IMR-90 (cell line): ENCODE results near the gene PDXK. TPM values are rescaled to one million over a fixed set of nuclear protein-coding genes. Genes with fewer than 3 reads are reported as not detected.

Experiments
- ATAC-seq: fragments of 200-7000 bp; cut with Tn5 transposase; 2 replicates; pipeline ENCODE4 v1.9.1; 2020; ENCODE audit warnings: low read depth, mild to moderate bottlenecking, moderate library complexity
- BruUV-seq: library from RNA; stranded (reverse); fragments of 400-500 nt; replicated peaks from 2 replicates; lab custom pipeline; 2021; lab: Mats Ljungman, UMichigan
- CTCF ChIA-PET: fragments of 300-600 bp; formaldehyde crosslinking; extraction: SDS; loops from one replicate; lab custom pipeline; 2021; ENCODE audit warnings: antibody characterized with exemption; lab: Yijun Ruan, JAX
- POLR2A ChIA-PET: fragments of 300-600 bp; sonication (Branson Sonifier 250); formaldehyde crosslinking; loops from one replicate; lab custom pipeline; 2022; ENCODE audit warnings: antibody characterized with exemption; ENCODE audit not compliant: unreplicated experiment; lab: Charles Lee
- DNase-seq: peaks from one replicate; pipeline ENCODE4 v3.0.0; 2013
- H2AFZ ChIP-seq: replicated peaks from 2 replicates; pipeline ENCODE3; 2013; ENCODE audit warnings: low read length, mild to moderate bottlenecking; ENCODE audit not compliant: poor library complexity
- H2AK5ac ChIP-seq: 2 replicates; pipeline ENCODE4 v1.6.1; 2013; ENCODE audit warnings: low read depth, low read length, inconsistent platforms
- H2AK9ac ChIP-seq: replicated peaks from 2 replicates; pipeline ENCODE3; 2013; ENCODE audit warnings: mild to moderate bottlenecking, low read depth, low read length, moderate library complexity; ENCODE audit not compliant: poor library complexity
- H2BK120ac ChIP-seq: 2 replicates; pipeline ENCODE4 v1.6.1; 2013; ENCODE audit warnings: low read depth, low read length, inconsistent platforms
- H2BK15ac ChIP-seq: 3 replicates; pipeline ENCODE4 v1.6.1; 2013; ENCODE audit warnings: low read depth, low read length, inconsistent platforms
- H2BK20ac ChIP-seq: 2 replicates; pipeline ENCODE4 v1.6.1; 2013; ENCODE audit warnings: low read depth, mild to moderate bottlenecking, inconsistent platforms, low read length, moderate library complexity
- H2BK5ac ChIP-seq: 2 replicates; pipeline ENCODE4 v1.6.1; 2013; ENCODE audit warnings: mild to moderate bottlenecking, low read depth, low read length, inconsistent platforms; ENCODE audit not compliant: poor library complexity, severe bottlenecking
- H3K14ac ChIP-seq: replicated peaks from 2 replicates; pipeline ENCODE4 v1.6.1; 2013; ENCODE audit warnings: low read depth, low read length, inconsistent platforms
- H3K18ac ChIP-seq: 2 replicates; pipeline ENCODE4 v1.6.1; 2013; ENCODE audit warnings: low read depth, low read length, control low read depth
- H3K23ac ChIP-seq: 2 replicates; pipeline ENCODE4 v1.6.1; 2013; ENCODE audit warnings: low read depth, low read length, inconsistent platforms
- H3K27ac ChIP-seq: 2 replicates; pipeline ENCODE4 v1.5.1; 2013; ENCODE audit warnings: mild to moderate bottlenecking, control low read depth, low read length; ENCODE audit not compliant: insufficient read depth
- H3K27me3 ChIP-seq: 2 replicates; pipeline ENCODE4 v1.6.1; 2013; ENCODE audit warnings: low read length; ENCODE audit not compliant: control insufficient read depth, insufficient read depth
- H3K36me3 ChIP-seq: 2 replicates; pipeline ENCODE4 v1.6.1; 2013; ENCODE audit warnings: low read length, mixed read lengths; ENCODE audit not compliant: control insufficient read depth, insufficient read depth
- H3K4ac ChIP-seq: 2 replicates; pipeline ENCODE4 v1.6.1; 2013; ENCODE audit warnings: low read depth, low read length, inconsistent platforms
- H3K4me1 ChIP-seq: 2 replicates; pipeline ENCODE4 v1.6.1; 2013; ENCODE audit warnings: low read length, mixed read lengths; ENCODE audit not compliant: control insufficient read depth, insufficient read depth
- H3K4me2 ChIP-seq: 2 replicates; pipeline ENCODE4 v1.6.1; 2013; ENCODE audit warnings: low read depth, mild to moderate bottlenecking, control low read depth, low read length, moderate library complexity
- H3K4me3 ChIP-seq: 2 replicates; pipeline ENCODE4 v1.5.1; 2013; ENCODE audit warnings: low read depth, mild to moderate bottlenecking, control low read depth, low read length, moderate library complexity; ENCODE audit not compliant: insufficient read depth
- H3K56ac ChIP-seq: 2 replicates; pipeline ENCODE4 v1.6.1; 2013; ENCODE audit warnings: low read length, inconsistent platforms; ENCODE audit not compliant: insufficient read depth; ENCODE audit errors: extremely low read depth
- H3K79me1 ChIP-seq, 2 experiments: 2 replicates each; pipeline ENCODE4 v1.6.1; 2013; ENCODE audit warnings: low read length in 2 of 2, inconsistent platforms in 1 of 2, low read depth in 1 of 2
- H3K9ac ChIP-seq: 2 replicates; pipeline ENCODE4 v1.6.1; 2013; ENCODE audit warnings: low read depth, low read length, control low read depth
- H3K9me1 ChIP-seq: 2 replicates; pipeline ENCODE4 v1.6.1; 2013; ENCODE audit warnings: low read length, inconsistent platforms; ENCODE audit not compliant: insufficient read depth
- H3K9me3 ChIP-seq: 2 replicates; pipeline ENCODE4 v1.6.1; 2013; ENCODE audit warnings: low read length; ENCODE audit not compliant: control insufficient read depth, insufficient read depth
- H4K20me1 ChIP-seq: 2 replicates; pipeline ENCODE4 v1.6.1; 2013; ENCODE audit warnings: low read length, inconsistent platforms; ENCODE audit not compliant: insufficient read depth
- H4K5ac ChIP-seq: 2 replicates; pipeline ENCODE4 v1.6.1; 2013; ENCODE audit warnings: mild to moderate bottlenecking, low read depth, low read length, control low read depth
- H4K8ac ChIP-seq, 2 experiments: 2 replicates each; pipeline ENCODE4 v1.6.1; 2013; ENCODE audit warnings: low read depth in 2 of 2, low read length in 2 of 2, control low read depth in 1 of 2, inconsistent platforms in 1 of 2
- H4K91ac ChIP-seq: 2 replicates; pipeline ENCODE4 v1.6.1; 2013; ENCODE audit warnings: low read depth, low read length, inconsistent platforms; ENCODE audit not compliant: insufficient read depth
- BHLHE40 ChIP-seq: fragments of 150-350 bp; IDR thresholded peaks from 2 replicates; pipeline ENCODE4 v1.6.1; 2016; ENCODE audit warnings: mild to moderate bottlenecking, low read depth, low read length
- CEBPB ChIP-seq: IDR thresholded peaks from 2 replicates; pipeline ENCODE4 v1.6.1; 2012; ENCODE audit warnings: low read depth, low read length, improper control_type of control experiment
- CHD1 ChIP-seq: IDR thresholded peaks from 2 replicates; pipeline ENCODE4 v1.6.1; 2012; ENCODE audit warnings: low read depth, low read length, improper control_type of control experiment
- ELK1 ChIP-seq: fragments of 150-350 bp; IDR thresholded peaks from 2 replicates; pipeline ENCODE4 v1.6.1; 2016; ENCODE audit warnings: low read depth, mild to moderate bottlenecking, low read length, moderate library complexity, borderline replicate concordance
- FOS ChIP-seq: fragments of 150-350 bp; IDR thresholded peaks from 2 replicates; pipeline ENCODE4 v1.6.1; 2016; ENCODE audit warnings: low read depth, low read length
- MAFK ChIP-seq: IDR thresholded peaks from 2 replicates; pipeline ENCODE4 v1.6.1; 2012; ENCODE audit warnings: low read depth, low read length, improper control_type of control experiment
- MAZ ChIP-seq: IDR thresholded peaks from 2 replicates; pipeline ENCODE4 v1.6.1; 2012; ENCODE audit warnings: low read depth, mild to moderate bottlenecking, low read length, improper control_type of control experiment, moderate library complexity, borderline replicate concordance
- MXI1 ChIP-seq: IDR thresholded peaks from 2 replicates; pipeline ENCODE4 v1.6.1; 2012; ENCODE audit warnings: low read depth, mild to moderate bottlenecking, low read length, moderate library complexity, borderline replicate concordance
- NFE2L2 ChIP-seq: fragments of 150-350 bp; IDR thresholded peaks from 2 replicates; pipeline ENCODE4 v1.6.1; 2016; ENCODE audit warnings: low read depth, mild to moderate bottlenecking, low read length
- POLR2A ChIP-seq: IDR thresholded peaks from 2 replicates; pipeline ENCODE4 v1.6.1; 2012; ENCODE audit warnings: mild to moderate bottlenecking, low read depth, low read length
- RAD21 ChIP-seq: IDR thresholded peaks from 2 replicates; pipeline ENCODE4 v1.6.1; 2012; ENCODE audit warnings: low read length, improper control_type of control experiment
- RCOR1 ChIP-seq: IDR thresholded peaks from 2 replicates; pipeline ENCODE4 v1.6.1; 2012; ENCODE audit warnings: mild to moderate bottlenecking, low read length, improper control_type of control experiment; ENCODE audit not compliant: insufficient replicate concordance
- RFX5 ChIP-seq: IDR thresholded peaks from 2 replicates; pipeline ENCODE4 v1.8.0; 2012; ENCODE audit warnings: low read depth, mild to moderate bottlenecking, low read length, moderate library complexity
- SMC3 ChIP-seq: fragments of 150-350 bp; IDR thresholded peaks from 2 replicates; pipeline ENCODE4 v1.6.1; 2016; ENCODE audit warnings: low read depth, mild to moderate bottlenecking, antibody characterized with exemption, low read length, moderate library complexity
- WGBS, 2 experiments: methylation state at CpG; one replicate each; pipeline versions ENCODE4 v1.1.5 to v1.1.7; 2013; ENCODE audit warnings: missing lambda C conversion rate in 2 of 2; ENCODE audit not compliant: insufficient read length in 1 of 2; ENCODE audit errors: extremely low coverage in 2 of 2; 5-methylcytosine and 5-hydroxymethylcytosine counted together
- dilution Hi-C: fragments of 300-500 bp; cut with HindIII; formaldehyde crosslinking; loops from one replicate; pipeline ENCODE4 v1.14.3; 2018; ENCODE audit warnings: low sequenced_read_pairs; ENCODE audit not compliant: unreplicated experiment
- in situ Hi-C: fragments of 300-500 bp; cut with MboI; formaldehyde crosslinking; loops from 3 replicates; pipeline ENCODE4 v1.14.3; 2019; ENCODE audit warnings: low sequenced_read_pairs, inconsistent platforms, mixed read lengths
- intact Hi-C: fragments of 100-400 bp; cut with micrococcal nuclease; formaldehyde crosslinking; loops from 2 replicates; pipeline ENCODE4 v1.10.0; 2022
- polyA plus RNA-seq, 3 experiments: library from polyadenylated mRNA; depleted of rRNA; stranded (reverse); fragments of >200 nt; gene quantifications; 2 replicates each; pipeline ENCODE4 v1.2.3, GENCODE V29; 2012; ENCODE audit warnings: low replicate concordance in 1 of 3
- total RNA-seq: library from RNA; depleted of rRNA; stranded (reverse); fragments of >200 nt; gene quantifications from 2 replicates; pipeline ENCODE4 v1.2.3, GENCODE V29; 2012
- TF ChIP-seq, protein P1 (sequence below): conservative IDR thresholded peaks from 2 replicates; pipeline ENCODE4 v1.5.1; 2012; ENCODE audit warnings: mild to moderate bottlenecking, low read depth, low read length, improper control_type of control experiment
- TF ChIP-seq, protein P2 (sequence below): fragments of 150-350 bp; IDR thresholded peaks from 2 replicates; pipeline ENCODE4 v1.6.1; 2017; ENCODE audit warnings: mild to moderate bottlenecking, antibody characterized with exemption, low read length, low read depth

Gene PDXK
- total and polyA plus RNA-seq, 2 of the 4 experiments (the other 2 are of a cell fraction): 155 to 312 TPM

DNA sequence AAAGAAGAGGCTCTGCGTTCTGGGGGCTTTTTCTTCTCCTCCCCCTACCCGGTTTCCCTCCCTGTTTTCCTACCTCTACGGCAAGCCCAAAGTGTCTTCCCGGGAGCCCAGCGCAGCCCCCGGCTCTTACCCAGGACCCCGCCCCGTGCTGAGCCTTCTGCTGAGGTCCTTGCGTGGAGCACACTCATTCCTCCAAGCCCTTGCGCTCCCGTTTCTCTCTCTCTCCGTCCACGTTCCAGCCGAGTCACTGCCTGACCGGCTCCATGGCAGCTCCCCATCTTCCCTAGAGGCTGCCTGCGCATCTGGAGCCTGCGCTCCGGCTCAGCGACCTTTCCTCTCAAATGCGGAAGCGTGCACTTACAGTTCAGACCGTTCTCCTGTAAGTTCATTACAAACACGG lies 24.9 kb upstream of the PDXK start:
- no peak overlapping the region for H2BK20ac ChIP-seq
- H3K56ac ChIP-seq: no peak overlapping the region
- no peak overlapping the region for H2AK5ac ChIP-seq
- H3K4me3 ChIP-seq: no peak overlapping the region
- intact Hi-C loops (no loop called here), in situ Hi-C loops (no loop called here), dilution Hi-C loops (no loop called here)
- BruUV-seq: no TSS peak
- no peaks in the 10 kb centered on the region for H3K27me3 ChIP-seq
- no peak overlapping the region for H4K91ac ChIP-seq
- H3K9ac ChIP-seq: no peak overlapping the region
- DNase-seq (no peak), ATAC-seq (no peak)
- H2BK15ac ChIP-seq: no peak overlapping the region
- no peak overlapping the region for H2AFZ ChIP-seq
- no peaks in the 10 kb centered on the region for H3K9me3 ChIP-seq
- POLR2A ChIA-PET: no interaction called here
- 0 out of 4 replicates have a peak, but pooled peaks cover 0 to 3% of the 10 kb centered on the region in 2 experiments for H3K79me1 ChIP-seq
- H3K14ac ChIP-seq: no peak overlapping the region
- H3K9me1 ChIP-seq: no peaks in the 10 kb centered on the region; the same call in 1 of the 2 replicates
- H2AK9ac ChIP-seq: no peak overlapping the region
- H3K4ac ChIP-seq: no peak overlapping the region
- 97% methylated on average over 15 of the region's 23 CpGs; no CpG with 5 or more reads in 1 of the 2 experiments for WGBS, 2 experiments
- H3K27ac ChIP-seq: no peak overlapping the region
- H3K4me1 ChIP-seq: no peaks in the 10 kb centered on the region
- no peak overlapping the region for H3K4me2 ChIP-seq
- H2BK5ac ChIP-seq: no peak overlapping the region
- no peak overlapping the region for H2BK120ac ChIP-seq
- peaks cover 51% of the 10 kb centered on the region for H3K36me3 ChIP-seq
- CTCF ChIA-PET: no interaction called here
- no peak overlapping the region for H3K23ac ChIP-seq
- no peak overlapping the region for H4K8ac ChIP-seq
- H4K5ac ChIP-seq: no peak overlapping the region
- no peaks in the 10 kb centered on the region for H4K20me1 ChIP-seq
- H3K18ac ChIP-seq: no peak overlapping the region
- TF ChIP-seq NFE2L2 (no peak), RCOR1 (no peak), BHLHE40 (no peak), MAFK (no peak), MAZ (no peak), RAD21 (no peak), POLR2A (no peak), RFX5 (no peak), SMC3 (no peak), ELK1 (no peak), FOS (no peak), CEBPB (no peak), MXI1 (no peak), CHD1 (no peak)
- TF ChIP-seq, protein P1, sequence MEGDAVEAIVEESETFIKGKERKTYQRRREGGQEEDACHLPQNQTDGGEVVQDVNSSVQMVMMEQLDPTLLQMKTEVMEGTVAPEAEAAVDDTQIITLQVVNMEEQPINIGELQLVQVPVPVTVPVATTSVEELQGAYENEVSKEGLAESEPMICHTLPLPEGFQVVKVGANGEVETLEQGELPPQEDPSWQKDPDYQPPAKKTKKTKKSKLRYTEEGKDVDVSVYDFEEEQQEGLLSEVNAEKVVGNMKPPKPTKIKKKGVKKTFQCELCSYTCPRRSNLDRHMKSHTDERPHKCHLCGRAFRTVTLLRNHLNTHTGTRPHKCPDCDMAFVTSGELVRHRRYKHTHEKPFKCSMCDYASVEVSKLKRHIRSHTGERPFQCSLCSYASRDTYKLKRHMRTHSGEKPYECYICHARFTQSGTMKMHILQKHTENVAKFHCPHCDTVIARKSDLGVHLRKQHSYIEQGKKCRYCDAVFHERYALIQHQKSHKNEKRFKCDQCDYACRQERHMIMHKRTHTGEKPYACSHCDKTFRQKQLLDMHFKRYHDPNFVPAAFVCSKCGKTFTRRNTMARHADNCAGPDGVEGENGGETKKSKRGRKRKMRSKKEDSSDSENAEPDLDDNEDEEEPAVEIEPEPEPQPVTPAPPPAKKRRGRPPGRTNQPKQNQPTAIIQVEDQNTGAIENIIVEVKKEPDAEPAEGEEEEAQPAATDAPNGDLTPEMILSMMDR: no peak
- TF ChIP-seq, protein P2, sequence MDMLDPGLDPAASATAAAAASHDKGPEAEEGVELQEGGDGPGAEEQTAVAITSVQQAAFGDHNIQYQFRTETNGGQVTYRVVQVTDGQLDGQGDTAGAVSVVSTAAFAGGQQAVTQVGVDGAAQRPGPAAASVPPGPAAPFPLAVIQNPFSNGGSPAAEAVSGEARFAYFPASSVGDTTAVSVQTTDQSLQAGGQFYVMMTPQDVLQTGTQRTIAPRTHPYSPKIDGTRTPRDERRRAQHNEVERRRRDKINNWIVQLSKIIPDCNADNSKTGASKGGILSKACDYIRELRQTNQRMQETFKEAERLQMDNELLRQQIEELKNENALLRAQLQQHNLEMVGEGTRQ: no peak
